Tibial nerve (tissue), 4 donors: ENCODE measurements around the gene RELN. TPM values are rescaled to one million over a fixed set of nuclear protein-coding genes. Genes with fewer than 3 reads are reported as not detected.
A peak's percentile ranks its signal among the peaks of the same experiment; 100 is the strongest.
"Not testable (repeated sequence)": the region's sequence is repeated elsewhere in the genome, so short reads cannot be mapped to it uniquely, and the experiment has no call there.

Source experiments
- DNase-seq, 2 donors: peaks; one replicate each; pipeline ENCODE4 v3.0.0-alpha.2; 2019; ENCODE audit warnings: low spot score in 2 of 2
- H3K27ac ChIP-seq, 4 donors: fragments of 200-600 bp; sonication (generic) in 3 of 4; one replicate each; pipeline ENCODE4 v1.5.1; 2017 to 2019; ENCODE audit warnings: mild to moderate bottlenecking in 1 of 4
- H3K27me3 ChIP-seq, 2 donors: fragments of 200-600 bp; sonication (generic) in 1 of 2; one replicate each; pipeline versions ENCODE4 v1.5.1 to v1.6.0; 2017 to 2019
- H3K36me3 ChIP-seq, 3 donors: fragments of 200-600 bp; sonication (generic); one replicate each; pipeline ENCODE4 v1.5.1; 2018 to 2019
- H3K4me1 ChIP-seq, 4 donors: fragments of 200-600 bp; sonication (generic) in 3 of 4; one replicate each; pipeline ENCODE4 v1.5.1; 2017 to 2019
- H3K4me3 ChIP-seq, 4 donors: fragments of 200-600 bp; sonication (generic) in 3 of 4; one replicate each; pipeline ENCODE4 v1.5.1; 2017 to 2019; ENCODE audit warnings: mild to moderate bottlenecking in 1 of 4, moderate library complexity in 1 of 4
- H3K9me3 ChIP-seq, 4 donors: fragments of 200-600 bp; sonication (generic) in 3 of 4; one replicate each; pipeline ENCODE4 v1.5.1; 2017 to 2019
- EP300 ChIP-seq, 2 donors: sonication (generic); formaldehyde crosslinking; IDR thresholded peaks; one replicate each; pipeline ENCODE4 v1.6.1; 2017; ENCODE audit warnings: antibody characterized with exemption in 2 of 2, mild to moderate bottlenecking in 1 of 2
- POLR2A ChIP-seq, 2 donors: fragments of 450-650 bp; IDR thresholded peaks; one replicate each; pipeline ENCODE4 v1.6.1; 2017; ENCODE audit warnings: antibody characterized with exemption in 2 of 2, mild to moderate bottlenecking in 2 of 2, moderate library complexity in 2 of 2
- WGBS, 2 donors: methylation state at CpG; one replicate each; pipeline ENCODE4 v1.1.5; 2018; 5-methylcytosine and 5-hydroxymethylcytosine counted together
- total RNA-seq, 4 donors: library from RNA; depleted of rRNA; stranded (reverse); fragments of >200 nt; gene quantifications; one replicate each; pipeline ENCODE4 v1.1.0, GENCODE V29; 2016
- TF ChIP-seq, protein P1 (sequence below), 5 experiments: fragments of 200-600 bp in 3 of 5; fragments of 450-650 bp in 2 of 5; sonication (generic) in 3 of 5; IDR thresholded peaks; one replicate each; pipeline ENCODE4 v1.5.1; 2016 to 2019; ENCODE audit warnings: antibody characterized with exemption in 5 of 5, mild to moderate bottlenecking in 3 of 5, moderate library complexity in 2 of 5

Gene RELN
- total RNA-seq, 4 donors from 2014 or later, result 80.4 to 117 (median 102) TPM

DNA sequence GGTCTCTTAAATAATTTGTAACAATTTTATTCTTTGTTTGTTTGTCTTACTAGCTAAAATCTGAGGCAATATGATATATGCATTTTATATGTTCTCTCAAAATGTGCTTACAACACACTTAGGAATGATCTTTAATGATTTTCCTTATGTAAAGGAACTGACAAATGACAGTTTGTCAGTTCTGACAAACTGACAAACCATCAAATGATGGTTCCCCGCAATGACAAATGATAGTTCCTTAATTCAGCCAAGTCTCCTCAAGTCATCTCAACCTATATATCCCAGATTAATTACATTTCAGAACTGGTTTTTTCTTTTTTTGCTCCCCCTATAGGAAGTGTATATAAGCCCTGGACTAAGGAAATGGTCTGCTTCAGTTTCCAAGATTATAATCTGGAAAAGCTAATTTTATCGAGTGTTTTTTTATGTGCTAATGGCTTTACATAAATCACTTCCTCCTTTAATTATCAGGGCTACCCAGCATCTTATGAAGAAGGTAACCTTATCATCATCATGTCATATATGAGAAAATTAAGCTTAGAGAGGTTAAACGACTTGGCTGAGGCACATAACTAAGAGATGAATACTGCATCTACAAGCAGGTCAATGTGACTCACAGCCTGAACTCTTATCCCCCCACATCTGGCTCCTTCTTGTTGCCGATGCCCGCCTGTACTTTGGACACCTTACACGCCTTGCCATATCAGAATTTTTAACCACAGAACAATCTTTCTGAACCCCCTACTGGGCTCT, 75.1 kb downstream of the RELN start:
- Histone ChIP-seq H3K36me3 (no peaks in the 10 kb centered on the region), H3K27me3 (no peaks in the 10 kb centered on the region), H3K4me3 (no peak overlapping the region), H3K9me3 (no peaks in the 10 kb centered on the region), H3K27ac (peak overlapping the region in 2 of 4 donors; percentile 21 to 82), H3K4me1 (peaks cover 0 to 6% (median under 1%) of the 10 kb centered on the region in 4 donors)
- no peak for DNase-seq
- TF ChIP-seq, protein P1, sequence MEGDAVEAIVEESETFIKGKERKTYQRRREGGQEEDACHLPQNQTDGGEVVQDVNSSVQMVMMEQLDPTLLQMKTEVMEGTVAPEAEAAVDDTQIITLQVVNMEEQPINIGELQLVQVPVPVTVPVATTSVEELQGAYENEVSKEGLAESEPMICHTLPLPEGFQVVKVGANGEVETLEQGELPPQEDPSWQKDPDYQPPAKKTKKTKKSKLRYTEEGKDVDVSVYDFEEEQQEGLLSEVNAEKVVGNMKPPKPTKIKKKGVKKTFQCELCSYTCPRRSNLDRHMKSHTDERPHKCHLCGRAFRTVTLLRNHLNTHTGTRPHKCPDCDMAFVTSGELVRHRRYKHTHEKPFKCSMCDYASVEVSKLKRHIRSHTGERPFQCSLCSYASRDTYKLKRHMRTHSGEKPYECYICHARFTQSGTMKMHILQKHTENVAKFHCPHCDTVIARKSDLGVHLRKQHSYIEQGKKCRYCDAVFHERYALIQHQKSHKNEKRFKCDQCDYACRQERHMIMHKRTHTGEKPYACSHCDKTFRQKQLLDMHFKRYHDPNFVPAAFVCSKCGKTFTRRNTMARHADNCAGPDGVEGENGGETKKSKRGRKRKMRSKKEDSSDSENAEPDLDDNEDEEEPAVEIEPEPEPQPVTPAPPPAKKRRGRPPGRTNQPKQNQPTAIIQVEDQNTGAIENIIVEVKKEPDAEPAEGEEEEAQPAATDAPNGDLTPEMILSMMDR (IDR thresholded peaks at IDR 0.05), result no peak
- 80% methylated on average over 6 of the region's 6 CpGs for WGBS, 2 donors

DNA sequence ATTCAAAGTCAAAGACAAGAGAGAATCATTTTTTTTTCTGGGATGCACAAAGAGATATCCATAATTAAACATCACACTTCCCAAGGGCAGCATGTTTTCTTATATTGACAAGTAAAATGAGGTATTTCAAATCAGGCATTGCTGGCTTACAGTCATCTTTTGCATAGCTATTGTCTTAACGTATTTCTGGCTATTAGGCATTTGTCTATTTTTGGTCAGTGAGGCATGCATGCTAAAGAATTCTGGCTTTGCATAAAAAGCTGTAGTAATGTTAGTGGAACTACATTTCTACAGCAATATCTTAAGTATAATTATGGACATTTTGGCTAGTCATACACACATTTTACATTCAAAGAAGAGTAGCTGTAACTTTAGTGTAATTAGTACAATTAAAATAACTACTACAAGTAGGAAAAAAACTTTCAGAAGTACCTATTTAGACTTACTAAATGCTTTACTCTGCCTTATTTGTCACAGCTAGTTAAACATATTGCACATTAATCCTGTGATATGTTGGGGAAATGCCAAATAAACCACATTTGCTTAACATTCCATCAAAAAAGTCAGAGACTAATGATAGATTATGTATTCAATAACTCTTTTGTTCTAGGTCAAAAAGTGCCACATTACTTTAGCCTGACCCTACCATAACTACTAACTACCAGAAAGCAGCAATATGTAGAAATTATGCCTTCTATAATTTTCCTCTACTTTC, 76.4 kb downstream of the RELN start:
- Histone ChIP-seq H3K4me3 (no peak overlapping the region), H3K36me3 (no peaks in the 10 kb centered on the region), H3K4me1 (peaks cover 0 to 6% (median 0%) of the 10 kb centered on the region in 4 donors), H3K9me3 (no peaks in the 10 kb centered on the region), H3K27ac (peak overlapping the region in 2 of 4 donors; percentile 12 to 52), H3K27me3 (no peaks in the 10 kb centered on the region)
- no peak for TF ChIP-seq EP300 (IDR thresholded peaks at IDR 0.05)
- no peak for DNase-seq
- WGBS, 2 donors, result 36 to 39% methylated on average over 1 of the region's 1 CpG

DNA sequence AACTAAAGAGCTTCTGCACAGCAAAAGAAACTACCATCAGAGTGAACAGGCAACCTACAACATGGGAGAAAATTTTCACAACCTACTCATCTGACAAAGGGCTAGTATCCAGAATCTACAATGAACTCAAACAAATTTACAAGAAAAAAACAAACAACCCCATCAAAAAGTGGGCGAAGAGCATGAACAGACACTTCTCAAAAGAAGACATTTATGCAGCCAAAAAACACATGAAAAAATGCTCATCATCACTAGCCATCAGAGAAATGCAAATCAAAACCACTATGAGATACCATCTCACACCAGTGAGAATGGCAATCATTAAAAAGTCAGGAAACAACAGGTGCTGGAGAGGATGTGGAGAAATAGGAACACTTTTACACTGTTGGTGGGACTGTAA, 78.4 kb downstream of the RELN start:
- not testable (repeated sequence) for H3K4me3 ChIP-seq, H3K9me3 ChIP-seq, H3K4me1 ChIP-seq, H3K27me3 ChIP-seq, DNase-seq, H3K36me3 ChIP-seq, H3K27ac ChIP-seq
- WGBS, 2 donors, result 86 to 100% methylated on average over 1 of the region's 1 CpG

DNA sequence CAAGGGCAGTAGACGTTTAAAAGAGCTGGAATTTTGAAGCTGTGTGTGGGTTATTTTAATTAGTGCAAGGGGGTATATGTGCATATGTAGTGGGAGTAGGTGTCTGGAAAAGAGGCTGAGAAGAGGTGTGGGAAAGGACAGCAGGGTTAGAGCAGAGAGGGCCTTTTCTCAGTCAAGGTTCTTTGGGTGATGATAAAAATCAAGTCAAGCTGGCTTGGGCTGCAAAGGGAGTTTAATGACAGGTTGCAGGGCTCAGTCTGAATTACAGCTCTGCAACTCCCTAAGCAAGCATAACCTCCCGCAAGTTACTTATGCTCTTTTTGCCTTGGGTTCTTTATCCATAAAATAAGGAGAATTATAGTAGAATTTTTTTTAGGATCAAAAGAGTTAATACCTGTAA, 83.5 kb downstream of the RELN start:
- 58 to 71% methylated on average over 2 of the region's 2 CpGs for WGBS, 2 donors
- no peak for DNase-seq
- peaks cover 0 to 12% (median 0%) of the 10 kb centered on the region in 4 donors for H3K4me1 ChIP-seq
- H3K27me3 ChIP-seq, result no peaks in the 10 kb centered on the region
- H3K4me3 ChIP-seq, result no peak overlapping the region
- TF ChIP-seq, protein P1 (IDR thresholded peaks at IDR 0.05), result no peak
- TF ChIP-seq POLR2A (IDR thresholded peaks at IDR 0.05), result no peak
- no peak for TF ChIP-seq EP300 (IDR thresholded peaks at IDR 0.05)
- peak overlapping the region in 2 of 4 donors; percentile 44 to 51 for H3K27ac ChIP-seq
- H3K36me3 ChIP-seq, result no peaks in the 10 kb centered on the region
- no peaks in the 10 kb centered on the region for H3K9me3 ChIP-seq

DNA sequence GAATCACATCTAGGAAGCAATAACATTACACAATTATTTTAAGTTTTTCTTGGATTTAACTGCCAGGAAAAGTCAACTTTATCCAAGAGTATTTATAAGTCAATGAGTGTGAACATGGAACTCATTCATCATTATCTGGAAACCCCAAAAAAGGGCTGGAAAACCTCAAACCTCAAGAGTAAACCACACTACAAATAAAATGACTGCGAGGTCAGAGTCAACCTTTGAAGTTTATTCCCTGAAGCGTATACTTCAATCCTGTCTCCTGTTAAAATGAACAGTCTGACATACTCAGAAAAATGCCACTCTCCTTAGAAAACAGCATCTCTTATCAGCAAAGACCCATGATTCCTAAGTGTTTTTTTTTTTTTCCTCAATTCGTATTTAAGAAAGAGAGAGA, 86.5 kb downstream of the RELN start:
- no peaks in the 10 kb centered on the region for H3K9me3 ChIP-seq
- 6 to 14% methylated on average over 3 of the region's 3 CpGs for WGBS, 2 donors
- H3K36me3 ChIP-seq, result no peaks in the 10 kb centered on the region
- H3K4me1 ChIP-seq, result peaks cover 0 to 12% (median 0%) of the 10 kb centered on the region in 4 donors
- H3K27me3 ChIP-seq, result no peaks in the 10 kb centered on the region
- peak overlapping the region; percentile 52 to 77 (median 64) for H3K27ac ChIP-seq
- DNase-seq, result no peak
- peak overlapping the region in 1 of 4 donors; percentile 2 for H3K4me3 ChIP-seq
- TF ChIP-seq POLR2A (IDR thresholded peaks at IDR 0.05) (no peak), EP300 (IDR thresholded peaks at IDR 0.05) (no peak)
- TF ChIP-seq, protein P1 (IDR thresholded peaks at IDR 0.05), result no peak

DNA sequence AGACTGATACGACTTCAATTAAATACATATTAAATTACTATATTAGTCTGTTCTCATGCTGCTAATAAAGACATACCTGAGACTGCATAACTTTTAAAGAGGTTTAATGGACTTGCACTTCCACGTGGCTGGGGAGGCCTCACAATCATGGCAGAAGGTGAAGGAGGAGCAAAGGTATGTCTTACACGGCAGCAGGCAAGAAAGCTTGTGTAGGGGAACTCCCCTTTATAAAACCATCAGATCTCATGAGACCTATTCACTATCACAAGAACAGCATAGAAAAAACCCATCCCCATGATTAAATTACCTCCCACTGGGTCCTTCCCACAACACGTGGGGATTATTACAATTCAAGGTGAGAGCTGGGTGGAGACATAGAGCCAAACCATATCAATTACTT, 92.6 kb downstream of the RELN start:
- H3K36me3 ChIP-seq, DNase-seq, H3K27me3 ChIP-seq, H3K27ac ChIP-seq, H3K9me3 ChIP-seq, H3K4me3 ChIP-seq: not testable (repeated sequence)
- peaks cover 0 to 15% (median 0%) of the 10 kb centered on the region in 4 donors for H3K4me1 ChIP-seq
- WGBS, 2 donors, result 87 to 91% methylated on average over 4 of the region's 4 CpGs
